HG03469 (cell line): ENCODE data around the gene NBAS.
"Not testable (repeated sequence)": the region's sequence is repeated elsewhere in the genome, so short reads cannot be mapped to it uniquely, and the experiment has no call there.

Source experiments
- ATAC-seq: cut with Tn5 transposase; IDR thresholded peaks from one replicate; pipeline ENCODE4 v1.9.1; 2021; ENCODE audit warnings: mild to moderate bottlenecking, moderate library complexity, moderate number of reproducible peaks; ENCODE audit not compliant: unreplicated experiment

Gene NBAS

DNA sequence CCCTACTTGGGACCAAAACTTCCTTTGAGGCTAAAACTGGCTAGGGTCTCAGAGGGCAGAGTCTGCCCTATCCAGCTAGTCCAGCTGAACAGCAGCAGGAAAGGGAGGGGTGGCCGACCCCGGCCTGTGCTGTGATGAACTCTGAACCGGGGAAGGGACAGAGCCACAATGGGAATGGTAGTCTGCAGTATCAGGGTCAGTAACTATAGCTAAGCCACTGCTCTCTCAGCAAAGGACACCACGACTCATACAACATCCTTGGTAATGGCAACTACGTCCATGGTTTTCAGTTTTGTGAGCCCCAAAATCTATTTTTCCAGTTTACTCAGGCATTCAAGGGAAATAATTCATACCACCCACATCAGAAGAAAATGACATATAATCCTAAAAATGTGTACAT is 75.2 kb downstream of the NBAS start:
- ATAC-seq = no peak

DNA sequence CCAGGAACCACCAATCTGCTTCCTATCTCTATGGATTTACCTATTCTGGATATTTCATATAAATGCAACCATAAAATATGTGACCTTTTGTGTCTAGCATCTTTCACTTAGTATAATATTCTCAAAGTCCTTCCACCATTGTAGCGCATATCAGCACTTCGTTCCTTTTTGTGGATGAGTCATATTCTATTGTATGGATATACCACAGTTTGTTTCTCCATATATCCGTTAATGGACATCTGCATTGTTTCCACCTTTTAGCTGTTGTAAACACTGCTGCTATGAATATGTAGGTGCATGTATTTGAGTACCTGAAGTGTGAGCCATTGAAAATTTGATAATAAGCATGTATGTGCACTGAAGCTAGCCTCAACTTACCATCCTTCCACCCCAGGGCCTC is 80.1 kb downstream of the NBAS start:
- ATAC-seq = no peak

DNA sequence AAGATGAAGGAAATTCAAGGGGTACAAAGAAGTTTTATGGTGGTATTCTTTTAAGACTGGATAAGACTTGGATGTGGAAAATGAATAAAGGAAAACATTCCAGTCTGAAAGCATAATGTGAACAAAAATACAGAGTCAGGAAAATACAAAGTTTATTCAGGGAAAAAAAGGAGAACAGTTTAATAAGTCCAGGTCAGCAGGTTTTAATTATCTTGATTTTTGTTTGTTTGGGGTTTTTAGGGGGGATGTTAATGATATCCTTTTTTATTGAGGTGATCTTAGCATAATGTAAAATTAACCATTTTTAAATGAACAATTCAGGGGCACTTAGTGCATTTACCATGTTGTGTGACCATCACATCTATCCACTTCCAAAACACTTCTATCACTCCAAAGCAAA is 80.6 kb downstream of the NBAS start:
- ATAC-seq = no peak

DNA sequence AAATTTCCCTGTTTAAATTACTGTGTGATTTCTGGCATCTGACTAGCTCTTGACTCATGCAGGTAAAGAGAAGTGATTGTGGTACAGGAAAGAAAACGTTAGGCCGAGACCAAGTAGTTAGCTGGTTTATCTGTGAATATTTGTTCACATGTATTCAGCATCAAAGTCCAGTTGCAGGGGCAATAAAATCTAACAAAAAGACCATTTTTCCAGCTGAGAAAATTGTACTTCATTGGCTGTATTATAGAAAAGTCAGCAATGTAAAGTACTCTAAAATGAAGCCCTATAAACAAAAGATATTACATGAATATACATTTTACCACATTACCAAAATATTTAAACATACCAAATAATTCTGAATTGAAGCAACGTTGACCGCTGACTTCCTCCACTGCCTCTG is 88.3 kb downstream of the NBAS start:
- no peak for ATAC-seq

DNA sequence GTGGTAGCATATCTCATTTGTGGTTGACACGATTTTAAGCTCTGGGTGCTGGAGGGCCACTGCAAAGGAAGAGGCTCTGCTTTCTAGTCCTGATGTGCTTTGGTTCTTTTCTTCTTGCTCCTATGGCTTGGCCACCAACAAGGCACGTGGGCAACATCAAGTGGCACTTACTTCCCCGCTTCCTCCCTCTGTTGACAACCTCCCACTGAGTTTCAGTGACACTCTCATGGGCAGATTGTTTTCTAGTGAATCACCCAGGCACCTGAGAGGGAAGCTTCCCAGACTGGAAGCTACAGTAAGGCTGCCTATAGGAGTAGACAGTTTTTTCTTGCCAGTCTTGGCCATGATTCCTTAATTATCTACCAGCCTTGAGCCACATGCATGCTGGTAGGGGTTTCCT is 89.0 kb downstream of the NBAS start:
- no peak for ATAC-seq

DNA sequence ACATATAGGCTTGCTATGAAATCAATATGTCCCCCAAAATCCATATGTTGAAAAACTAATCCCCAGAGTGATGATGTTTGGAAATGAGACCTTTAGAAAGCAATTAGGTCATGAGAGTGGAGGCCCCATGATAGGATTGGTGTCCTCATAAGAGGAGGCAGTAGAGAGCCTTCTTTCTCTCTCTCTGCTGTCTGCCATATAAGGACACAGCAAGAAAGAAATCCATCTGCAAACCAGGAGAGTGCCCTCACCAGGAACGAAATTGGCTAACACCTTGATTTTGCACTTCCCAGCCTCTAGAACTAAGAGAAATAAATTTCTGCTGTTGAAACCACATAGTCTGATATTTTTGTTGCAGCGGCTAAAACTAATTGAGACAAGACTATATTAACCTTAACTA is 89.5 kb downstream of the NBAS start:
- ATAC-seq = no peak

DNA sequence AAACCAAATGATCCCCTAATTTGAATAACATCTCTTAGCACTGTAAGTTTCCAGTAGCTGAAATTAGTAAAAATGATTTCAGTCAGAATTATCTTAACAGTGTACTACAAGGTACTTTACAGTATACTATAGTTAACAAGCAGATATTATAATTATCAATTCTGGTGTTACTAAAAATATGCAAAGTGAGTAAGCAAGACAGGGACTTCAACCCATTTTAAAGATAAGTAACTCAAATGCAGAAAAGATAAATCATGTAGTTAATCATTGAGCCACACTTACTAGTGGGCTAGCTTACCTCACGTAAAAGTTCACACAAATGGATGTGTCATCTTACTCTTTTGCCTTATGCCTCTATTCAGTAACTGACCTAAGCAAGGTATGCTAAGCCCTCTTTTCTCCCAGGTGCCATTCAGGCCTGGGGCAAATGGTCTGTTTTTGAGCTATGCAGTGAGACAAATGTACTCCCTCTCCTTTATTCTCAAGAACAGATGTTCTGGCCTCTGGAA is 101.0 kb downstream of the NBAS start:
- no peak for ATAC-seq

DNA sequence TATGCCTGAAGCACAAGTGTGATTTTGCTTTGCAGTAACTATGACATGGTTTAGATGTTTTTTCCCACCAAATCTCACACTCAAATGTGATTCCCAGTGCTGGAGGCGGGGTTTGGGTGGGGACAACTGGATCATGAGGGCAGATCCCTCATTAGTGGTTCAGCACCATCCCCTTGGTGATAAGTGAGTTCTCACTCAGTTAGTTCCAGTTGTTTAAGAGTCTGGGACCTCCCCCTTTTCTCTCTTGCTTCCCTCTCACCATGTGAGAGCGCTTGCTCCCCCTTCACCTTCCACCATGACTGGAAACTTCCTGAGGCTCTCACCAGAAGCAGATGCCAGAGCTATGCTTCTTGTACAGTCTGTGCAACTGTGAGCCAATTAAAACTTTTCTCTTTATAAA is 102.9 kb downstream of the NBAS start:
- no peak for ATAC-seq

DNA sequence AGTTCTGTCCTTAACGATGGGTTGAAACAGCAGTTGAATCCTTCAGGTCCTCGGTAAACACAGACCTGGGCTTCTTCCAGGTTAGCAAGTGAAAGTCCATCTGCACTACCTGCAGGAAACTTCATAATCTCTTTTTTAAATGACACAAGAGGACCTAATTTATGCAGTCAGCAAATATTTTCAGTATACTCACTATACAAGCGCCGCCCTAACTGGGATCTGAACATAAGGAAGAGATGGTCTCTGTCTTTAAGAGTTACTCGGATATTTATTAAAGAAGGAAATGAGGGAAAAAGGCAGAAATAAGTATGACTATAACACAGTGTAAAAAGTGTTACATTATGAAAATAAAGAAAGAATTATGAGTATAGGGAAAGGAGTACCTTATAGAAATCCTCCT is 103.3 kb downstream of the NBAS start:
- ATAC-seq = no peak

DNA sequence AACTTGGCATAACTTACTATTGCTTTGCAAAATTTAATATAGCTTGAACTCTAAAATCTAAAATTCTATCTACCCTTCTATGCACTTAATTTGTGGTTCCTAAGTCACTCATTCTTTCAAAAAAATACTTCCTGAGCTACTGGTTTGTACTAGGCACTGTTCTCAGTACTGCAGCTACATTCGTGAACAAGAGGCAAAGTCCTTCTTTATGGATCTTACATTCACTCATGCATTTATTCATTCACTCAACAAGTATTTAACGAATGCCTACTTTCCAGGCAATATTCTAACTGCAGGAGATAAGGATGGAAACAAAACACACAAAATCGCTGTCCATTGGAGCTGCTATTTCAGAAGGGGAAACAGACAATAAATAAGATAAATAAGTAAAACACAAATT is 104.8 kb downstream of the NBAS start:
- ATAC-seq = no peak

DNA sequence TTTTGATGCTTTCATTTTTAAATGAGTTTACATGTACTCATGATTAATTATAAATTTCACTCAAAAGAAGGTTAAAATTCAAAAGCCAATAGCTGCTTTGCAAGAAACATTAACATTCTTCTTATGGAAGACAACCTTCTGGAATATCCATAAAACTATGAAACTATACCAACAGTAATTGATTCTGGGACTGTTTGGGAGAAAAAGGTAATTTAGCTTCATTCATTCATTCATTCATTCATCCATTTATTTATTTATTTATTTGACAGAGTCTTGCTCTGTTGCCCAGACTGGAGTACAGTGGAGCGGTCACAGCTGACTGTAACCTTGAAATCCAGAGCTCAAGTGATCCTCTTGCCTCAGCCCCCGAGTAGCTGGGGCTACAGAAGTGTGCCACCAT is 110.3 kb downstream of the NBAS start:
- no peak for ATAC-seq

DNA sequence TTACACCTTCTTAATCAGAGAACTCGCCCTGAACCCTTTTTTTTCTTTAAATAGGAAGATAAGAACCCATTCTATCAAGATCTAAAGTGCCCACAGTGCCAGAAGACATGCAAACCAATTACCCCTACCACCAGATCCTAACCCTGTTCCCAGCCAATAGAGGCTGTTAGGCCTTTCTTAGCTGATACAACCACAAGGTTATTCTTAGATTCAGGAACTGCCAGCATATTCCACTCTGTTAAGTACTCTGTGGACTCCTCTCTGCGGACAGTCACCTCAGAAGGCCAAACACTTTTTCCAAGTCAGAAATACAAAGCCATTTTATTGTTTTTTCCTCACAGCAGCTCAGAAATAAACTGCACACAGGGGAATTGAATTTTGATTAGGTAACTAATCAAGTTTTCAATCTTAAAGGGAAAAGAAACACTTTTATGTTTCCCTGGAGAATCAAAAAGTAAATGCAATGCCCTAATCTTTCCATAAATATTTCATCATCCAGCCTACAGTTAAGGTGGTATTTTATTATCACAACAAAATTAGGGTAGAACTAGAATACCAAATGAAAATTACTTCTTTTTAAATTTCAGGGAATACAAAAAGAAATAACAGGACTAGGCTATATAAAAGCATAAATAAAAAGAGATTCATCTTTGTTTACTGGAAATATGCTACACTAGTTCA is 111.4 kb downstream of the NBAS start:
- ATAC-seq = no peak

DNA sequence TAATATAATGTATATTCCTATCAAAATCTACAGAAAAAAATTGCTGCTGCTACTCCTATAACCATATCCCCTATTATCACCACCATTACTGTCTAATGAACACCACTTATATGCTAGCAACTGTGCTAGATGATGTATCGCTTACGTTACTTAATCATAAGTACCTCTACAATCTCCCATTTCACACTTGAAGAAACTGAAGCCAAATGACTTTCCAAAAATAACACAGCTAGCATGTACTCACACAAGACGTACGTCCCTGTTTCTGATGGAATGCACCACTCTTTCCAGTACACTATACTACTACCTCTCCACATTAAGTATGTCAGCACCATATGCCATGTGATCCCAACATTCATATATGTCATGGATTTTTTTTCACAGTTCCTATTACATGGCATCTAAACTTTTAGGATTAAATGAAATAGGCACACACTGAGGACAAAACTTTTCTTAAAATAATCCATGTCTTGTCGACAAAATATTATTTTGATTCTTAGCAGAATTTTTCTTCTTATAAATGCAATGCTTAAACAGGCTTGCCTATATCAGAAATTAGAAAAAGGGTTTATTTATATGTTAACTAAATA is 112.8 kb downstream of the NBAS start:
- ATAC-seq = no peak

DNA sequence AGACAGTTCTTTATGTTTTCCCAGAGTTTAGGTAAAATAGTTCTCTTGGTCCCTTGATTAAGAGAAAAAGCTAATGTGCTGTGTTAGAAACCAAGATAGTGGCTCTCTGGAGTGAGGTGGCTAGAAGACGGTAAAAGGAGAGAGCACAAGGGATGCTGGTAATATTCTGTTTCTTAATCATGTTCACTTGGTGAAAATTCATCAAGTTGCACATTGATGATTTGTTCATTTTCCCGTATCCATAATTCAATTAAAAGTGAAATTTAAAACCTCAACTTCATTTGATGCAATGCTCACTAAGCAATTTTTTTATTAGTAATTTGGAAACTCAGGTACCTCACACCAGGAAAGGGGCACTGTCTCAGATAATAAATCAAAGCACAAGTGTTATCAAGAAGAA is 113.8 kb downstream of the NBAS start:
- no peak for ATAC-seq

DNA sequence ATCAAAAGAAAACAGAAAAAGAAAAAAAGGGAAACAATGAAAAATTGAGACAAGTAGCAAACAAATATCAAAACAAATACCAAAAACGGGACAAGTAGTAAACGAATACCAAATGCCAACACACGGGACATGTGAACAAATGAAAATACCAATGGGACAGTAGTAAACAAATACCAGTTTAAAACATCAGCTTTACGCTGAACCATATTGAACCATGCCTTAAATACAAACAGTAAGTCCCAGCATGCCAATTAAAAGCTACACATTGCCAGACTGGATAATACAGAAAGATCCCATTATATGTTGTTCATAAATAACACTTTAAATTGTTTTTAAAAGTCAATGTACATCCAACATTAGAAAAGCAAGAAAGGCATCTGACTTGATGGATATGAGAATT is 114.2 kb downstream of the NBAS start:
- no peak for ATAC-seq

DNA sequence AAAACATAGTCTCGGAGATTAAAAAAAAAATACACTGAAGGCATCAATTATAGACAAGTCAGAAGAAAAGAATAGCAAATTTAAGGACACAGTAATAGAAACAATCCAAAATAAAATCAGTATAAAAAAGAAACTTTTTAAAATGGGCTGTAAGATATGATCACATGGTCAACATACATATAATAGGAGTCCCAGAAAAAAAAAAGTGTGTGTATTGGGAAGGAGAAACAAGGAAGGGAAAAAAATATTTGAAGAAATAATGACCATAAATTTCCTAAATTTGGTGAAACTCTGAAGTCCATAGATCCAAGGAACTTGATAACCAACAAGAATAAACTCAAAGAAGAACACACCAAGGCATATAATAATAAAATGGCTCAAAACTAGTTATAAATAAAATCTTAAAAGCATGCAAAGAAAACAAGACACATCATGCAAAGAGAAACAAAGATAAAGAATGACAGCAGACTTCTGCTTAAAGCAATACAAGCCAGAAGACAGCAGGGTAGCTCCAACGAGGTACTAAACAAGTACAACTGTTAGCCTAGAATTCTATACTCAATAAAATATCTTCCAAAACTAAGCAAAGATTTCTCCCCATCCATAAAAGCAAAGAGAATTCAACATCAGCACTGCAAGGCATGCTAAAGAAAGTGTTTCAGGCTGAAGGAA is 115.1 kb downstream of the NBAS start:
- no peak for ATAC-seq

DNA sequence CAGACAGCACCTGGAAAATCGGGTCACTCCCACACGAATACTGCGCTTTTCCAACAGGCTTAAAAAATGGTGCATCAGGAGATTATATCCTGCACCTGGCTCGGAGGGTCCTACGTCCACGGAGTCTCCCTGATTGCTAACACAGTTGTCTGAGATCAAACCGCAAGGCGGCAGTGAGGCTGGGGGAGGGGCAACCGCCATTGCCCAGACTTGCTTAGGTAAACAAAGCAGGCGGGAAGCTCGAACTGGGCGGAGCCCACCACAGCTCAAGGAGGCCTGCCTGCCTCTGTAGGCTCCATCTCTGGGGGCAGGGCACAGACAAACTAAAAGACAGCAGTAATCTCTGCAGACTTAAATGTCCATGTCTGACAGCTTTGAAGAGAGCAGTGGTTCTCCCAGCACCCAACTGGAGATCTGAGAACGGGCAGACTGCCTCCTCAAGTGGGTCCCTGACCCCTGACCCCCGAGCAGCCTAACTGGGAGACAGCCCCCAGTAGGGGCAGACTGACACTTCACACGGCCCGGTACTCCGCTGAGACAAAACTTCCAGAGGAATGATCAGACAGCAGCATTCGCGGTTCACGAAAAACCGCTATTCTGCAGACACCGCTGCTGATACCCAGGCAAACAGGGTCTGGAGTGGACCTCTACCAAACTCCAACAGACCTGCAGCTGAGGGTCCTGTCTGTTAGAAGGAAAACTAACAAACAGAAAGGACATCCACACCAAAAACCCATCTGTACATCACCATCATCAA is 121.2 kb downstream of the NBAS start:
- ATAC-seq = not testable (repeated sequence)

DNA sequence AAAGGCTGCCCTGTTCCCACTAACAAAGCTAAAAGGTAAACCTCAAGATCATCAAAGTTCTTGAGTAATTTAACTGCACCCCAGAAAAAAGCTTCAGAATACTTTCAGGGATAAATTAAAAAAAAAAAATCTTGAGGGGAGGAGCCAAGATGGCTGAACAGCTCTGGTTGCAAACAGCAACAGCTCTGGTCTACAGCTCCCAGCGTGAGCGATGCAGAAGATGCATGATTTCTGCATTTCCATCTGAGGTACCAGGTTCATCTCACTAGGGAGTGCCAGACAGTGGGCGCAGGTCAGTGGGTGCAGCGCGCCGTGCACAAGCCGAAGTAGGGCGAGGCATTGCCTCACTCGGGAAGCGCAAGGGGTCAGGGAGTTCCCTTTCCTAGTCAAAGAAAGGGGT is 121.8 kb downstream of the NBAS start:
- not testable (repeated sequence) for ATAC-seq

DNA sequence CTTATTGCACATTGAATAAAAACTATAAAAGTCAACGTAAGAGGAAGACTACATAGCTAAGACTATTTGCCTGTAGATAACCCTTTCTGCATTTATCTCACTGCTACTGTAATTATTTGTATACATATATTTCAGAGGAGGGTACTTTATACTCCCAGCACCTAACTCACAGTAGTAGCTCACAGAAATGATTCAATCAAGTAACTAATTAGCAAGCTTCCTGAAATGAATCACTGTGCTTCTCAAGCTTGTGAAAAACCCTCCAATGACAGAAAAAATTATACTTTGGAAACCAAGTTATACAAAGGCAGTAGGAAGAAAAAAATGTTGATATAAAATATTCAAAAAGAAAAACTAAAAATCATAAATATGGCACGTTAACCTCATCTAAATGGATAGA is 124.9 kb downstream of the NBAS start:
- no peak for ATAC-seq

DNA sequence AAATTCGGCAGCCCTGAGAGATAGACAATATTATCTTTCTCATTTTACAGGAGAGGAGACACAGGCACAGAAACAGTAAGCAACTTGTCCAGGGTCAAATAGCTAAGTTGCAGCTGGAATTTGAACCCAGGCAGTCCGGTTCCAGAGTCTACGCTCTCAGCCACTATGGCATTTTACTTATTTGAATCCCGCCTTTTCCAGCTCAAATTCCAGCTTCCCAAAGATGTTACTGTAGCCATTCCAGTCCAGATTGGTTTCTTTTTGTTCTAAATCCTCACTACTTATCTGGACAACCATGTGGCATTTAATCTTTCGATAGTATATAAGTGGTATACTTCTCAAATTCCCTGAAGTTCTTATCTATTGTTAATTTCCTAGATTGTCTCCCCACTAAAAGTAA is 125.7 kb downstream of the NBAS start:
- no peak for ATAC-seq

DNA sequence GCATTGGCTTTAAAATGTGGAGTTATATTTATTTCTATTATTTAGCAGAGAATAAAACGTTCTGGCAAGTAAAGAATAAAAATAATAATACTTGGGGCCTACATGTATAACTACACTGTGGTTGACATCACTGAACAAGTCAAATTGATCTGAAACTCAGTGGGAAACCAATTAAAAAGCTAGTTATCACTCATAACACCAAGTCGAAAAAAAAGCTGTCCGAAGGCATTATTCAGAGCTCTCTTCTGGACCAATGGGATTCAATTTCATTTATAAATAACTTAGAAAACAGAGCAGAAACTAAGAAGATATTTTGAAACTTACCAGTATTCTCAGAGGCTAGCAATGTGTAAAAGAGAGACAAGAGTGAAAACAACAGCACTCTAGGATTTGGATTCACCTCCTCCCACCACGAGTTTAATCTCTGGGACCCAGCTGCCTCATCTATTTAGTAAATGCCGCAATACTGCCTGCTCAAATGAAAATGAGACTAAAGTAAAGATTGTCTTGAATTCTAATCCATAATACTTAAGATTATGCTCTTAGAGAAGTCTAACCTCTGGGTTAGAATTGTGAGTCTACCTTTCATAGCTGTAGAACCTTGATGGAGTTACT is 128.4 kb downstream of the NBAS start:
- no peak for ATAC-seq
